CD4-positive, alpha-beta T cell (primary cell): ENCODE data around the gene ADRA2B. TPM values are rescaled to one million over a fixed set of nuclear protein-coding genes. Genes with fewer than 3 reads are reported as not detected.

Source experiments
- ATAC-seq: fragments of 200-7000 bp; cut with Tn5 transposase; one replicate; pipeline ENCODE4 v1.10.0; 2022; ENCODE audit warnings: mild to moderate bottlenecking; ENCODE audit not compliant: poor library complexity
- CTCF ChIA-PET: fragments of 350-600 bp; sonication (Branson Sonifier 250); formaldehyde crosslinking; loops from one replicate; lab custom pipeline; 2021; ENCODE audit warnings: antibody characterized with exemption, inconsistent platforms; lab: Charles Lee
- POLR2A ChIA-PET: fragments of 350-600 bp; sonication (Branson Sonifier 250); formaldehyde crosslinking; loops from one replicate; lab custom pipeline; 2021; ENCODE audit warnings: antibody characterized with exemption, inconsistent platforms; lab: Charles Lee
- DNase-seq, 14 experiments: peaks; one replicate each; pipeline ENCODE4 v3.0.0-alpha.2; 2013 to 2020; ENCODE audit warnings: mixed read lengths in 2 of 14
- H3K27ac ChIP-seq, 2 donors: one replicate each; pipeline versions ENCODE4 v1.5.1 to v1.7.0; 2013; ENCODE audit warnings: low read length in 2 of 2, low read depth in 1 of 2, mild to moderate bottlenecking in 1 of 2
- H3K27me3 ChIP-seq, 2 experiments: 1 replicate in 1 of 2; 2 replicates in 1 of 2; pipeline versions ENCODE4 v1.6.1 to v1.7.0; 2013; ENCODE audit warnings: low read length in 2 of 2, control low read depth in 1 of 2, mild to moderate bottlenecking in 1 of 2, moderate library complexity in 1 of 2; ENCODE audit not compliant: insufficient read depth in 2 of 2, control insufficient read depth in 1 of 2
- H3K36me3 ChIP-seq: one replicate; pipeline ENCODE4 v1.6.1; 2013; ENCODE audit warnings: low read length, control low read depth; ENCODE audit not compliant: insufficient read depth
- H3K4me1 ChIP-seq: one replicate; pipeline ENCODE4 v1.6.1; 2013; ENCODE audit warnings: low read length, control low read depth; ENCODE audit not compliant: insufficient read depth
- H3K4me3 ChIP-seq: one replicate; pipeline ENCODE4 v1.5.1; 2013; ENCODE audit warnings: mild to moderate bottlenecking, low read length, moderate library complexity
- H3K9me3 ChIP-seq, 2 experiments: 1 replicate in 1 of 2; 2 replicates in 1 of 2; pipeline versions ENCODE4 v1.6.1 to v1.7.0; 2013; ENCODE audit warnings: low read length in 2 of 2, mild to moderate bottlenecking in 2 of 2, control low read depth in 1 of 2, moderate library complexity in 1 of 2; ENCODE audit not compliant: control insufficient read depth in 1 of 2, insufficient read depth in 1 of 2
- H3K27ac Mint-ChIP-seq: one replicate; pipeline ENCODE4 v1.8.0; 2020; ENCODE audit warnings: mixed read lengths
- H3K27me3 Mint-ChIP-seq: one replicate; pipeline ENCODE4 v1.8.0; 2021; ENCODE audit warnings: mixed read lengths
- H3K36me3 Mint-ChIP-seq: one replicate; pipeline ENCODE4 v1.8.0; 2021; ENCODE audit warnings: low read depth, mixed read lengths
- H3K4me1 Mint-ChIP-seq: one replicate; pipeline ENCODE4 v1.8.0; 2021; ENCODE audit warnings: low read depth, mixed read lengths
- H3K4me3 Mint-ChIP-seq: one replicate; pipeline ENCODE4 v1.8.0; 2020; ENCODE audit warnings: mild to moderate bottlenecking, mixed read lengths
- H3K9me3 Mint-ChIP-seq: one replicate; pipeline ENCODE4 v1.8.0; 2020; ENCODE audit warnings: mixed read lengths
- CTCF ChIP-seq: fragments of 200-600 bp; IDR thresholded peaks from one replicate; pipeline ENCODE4 v1.8.0; 2022; ENCODE audit warnings: antibody characterized with exemption, mild to moderate bottlenecking
- intact Hi-C, 2 experiments: fragments of 100-400 bp; cut with DNase I in 1 of 2; cut with micrococcal nuclease in 1 of 2; formaldehyde crosslinking; loops; one replicate each; pipeline versions ENCODE4 v1.15.1 to v1.9.0; 2023 to 2025; cut with DNase I, micrococcal nuclease
- total RNA-seq, 174 experiments: library from RNA in 2 of 174; stranded (reverse) in 2 of 174; gene quantifications; one replicate each; pipeline ENCODE4 v1.2.3 and lab custom pipeline; 2021 to 2026

ADRA2B gene
- total RNA-seq, 2 experiments from 2014 or later: 0.52 to 0.84 TPM

- H3K36me3 Mint-ChIP-seq: peaks cover 4% of the 10 kb centered on the region
- H3K27ac Mint-ChIP-seq: no peak overlapping the region
- peaks cover 0 to 4% of the 10 kb centered on the region in 2 experiments for H3K27me3 ChIP-seq
- TF ChIP-seq CTCF: no peak
- H3K4me1 ChIP-seq: peaks cover 6% of the 10 kb centered on the region
- intact Hi-C loops: loop anchor here (10.0 kb wide), 1 partner anchor 86 kb away; no protein-coding TSS in a partner anchor
- peaks cover 3% of the 10 kb centered on the region for H3K4me1 Mint-ChIP-seq
- H3K9me3 ChIP-seq: peaks cover 0 to 11% of the 10 kb centered on the region in 2 experiments
- no peak overlapping the region for H3K4me3 ChIP-seq
- no peaks in the 10 kb centered on the region for H3K27me3 Mint-ChIP-seq
- no peak overlapping the region for H3K4me3 Mint-ChIP-seq
- H3K36me3 ChIP-seq: no peaks in the 10 kb centered on the region
- no peaks in the 10 kb centered on the region for H3K9me3 Mint-ChIP-seq
- ChIA-PET CTCF (interaction anchor here (0.9 kb wide), 1 partner anchor 63 kb away, joined by 3 read pairs; no protein-coding TSS in a partner anchor), POLR2A (no interaction called here)
- no peak for DNase-seq
- H3K27ac ChIP-seq: no peak overlapping the region
- no peak for ATAC-seq
Measured at GRCh38 chr2:96111257-96111640, 5.1 kb downstream of the ADRA2B start.

GRCh38 chr2:96110621-96111256, 5.6 kb downstream of the ADRA2B start:
- POLR2A ChIA-PET: no interaction called here
- Mint-ChIP-seq H3K27ac (no peak overlapping the region), H3K36me3 (peaks cover 4% of the 10 kb centered on the region), H3K9me3 (no peaks in the 10 kb centered on the region), H3K4me3 (no peak overlapping the region), H3K27me3 (no peaks in the 10 kb centered on the region), H3K4me1 (peaks cover 2% of the 10 kb centered on the region)
- CTCF ChIA-PET: interaction anchor here (0.9 to 1.0 kb wide), 1 partner anchor 64 kb away, joined by 3 read pairs; no protein-coding TSS in a partner anchor
- Histone ChIP-seq H3K4me3 (no peak overlapping the region), H3K9me3 (peaks cover 3 to 17% of the 10 kb centered on the region in 2 experiments), H3K27ac (no peak overlapping the region), H3K4me1 (peaks cover under 1% of the 10 kb centered on the region), H3K27me3 (peaks cover 0 to 4% of the 10 kb centered on the region in 2 experiments), H3K36me3 (no peaks in the 10 kb centered on the region)
- DNase-seq (no peak), ATAC-seq (no peak)
- intact Hi-C loops: loop anchor here (10.0 kb wide), 1 partner anchor 86 kb away; no protein-coding TSS in a partner anchor
- TF ChIP-seq CTCF: no peak

GRCh38 chr2:96109931-96110511, 6.3 kb downstream of the ADRA2B start:
- Mint-ChIP-seq H3K27me3 (no peaks in the 10 kb centered on the region), H3K4me1 (no peaks in the 10 kb centered on the region), H3K4me3 (no peak overlapping the region), H3K36me3 (no peaks in the 10 kb centered on the region), H3K9me3 (no peaks in the 10 kb centered on the region), H3K27ac (no peak overlapping the region)
- DNase-seq: no peak
- ATAC-seq: no peak
- H3K4me1 ChIP-seq: no peaks in the 10 kb centered on the region
- intact Hi-C loops: loop anchor here (10.0 kb wide), 1 partner anchor 85 kb away; no protein-coding TSS in a partner anchor
- ChIA-PET POLR2A (no interaction called here), CTCF (interaction anchor here (1.0 kb wide), 1 partner anchor 64 kb away, joined by 3 read pairs; no protein-coding TSS in a partner anchor)
- H3K9me3 ChIP-seq: peaks cover 10 to 24% of the 10 kb centered on the region in 2 experiments
- H3K27ac ChIP-seq: no peak overlapping the region
- H3K4me3 ChIP-seq: no peak overlapping the region
- H3K27me3 ChIP-seq: peaks cover 0 to 2% of the 10 kb centered on the region in 2 experiments
- H3K36me3 ChIP-seq: no peaks in the 10 kb centered on the region
- no peak for TF ChIP-seq CTCF
